Gastrocnemius medialis (tissue), 4 donors: ENCODE measurements around the gene TMSB15A.

Experiments used
- CTCF ChIP-seq, 5 experiments: fragments of 450-650 bp in 3 of 5; fragments of 200-600 bp in 2 of 5; sonication (generic) in 2 of 5; IDR thresholded peaks in 4 of 5; conservative IDR thresholded peaks in 1 of 5; 1 replicate in 4 of 5; 2 replicates in 1 of 5; pipeline ENCODE4 v1.5.1; 2016 to 2019; ENCODE audit warnings: antibody characterized with exemption in 5 of 5, mild to moderate bottlenecking in 3 of 5, moderate library complexity in 3 of 5
- POLR2A ChIP-seq, 2 donors: fragments of 450-650 bp; IDR thresholded peaks; one replicate each; pipeline ENCODE4 v1.6.1; 2017; ENCODE audit warnings: antibody characterized with exemption in 2 of 2, mild to moderate bottlenecking in 2 of 2, moderate library complexity in 2 of 2

DNA sequence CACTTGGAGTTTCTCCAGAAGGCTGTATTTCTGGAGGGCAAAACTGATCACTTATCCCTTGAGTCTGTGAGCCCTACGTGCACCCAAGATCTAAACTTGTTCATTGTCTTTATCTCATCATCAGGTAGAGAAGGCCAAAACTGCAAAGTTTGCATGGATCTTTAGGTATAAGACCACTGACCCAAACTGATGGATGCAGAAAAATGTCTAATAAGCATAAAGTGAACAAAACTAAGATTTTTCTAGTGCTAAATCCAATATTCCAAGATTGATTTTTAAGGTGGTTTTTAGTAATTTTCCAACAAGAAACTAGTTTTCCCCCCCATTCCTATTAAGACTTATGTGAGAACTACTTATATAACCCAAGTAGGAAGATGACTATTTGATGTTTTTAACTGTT lies 2.0 kb downstream of the TMSB15A start:
- TF ChIP-seq CTCF (IDR thresholded peaks at IDR 0.05 in 4 of 5, conservative IDR thresholded peaks at IDR 0.05 in 1 of 5) (no peak), POLR2A (IDR thresholded peaks at IDR 0.05) (no peak)
